Prostate gland (tissue), 2 donors: ENCODE results near the gene ATXN1.

ENCODE experiments used
- CTCF ChIP-seq, 4 experiments: fragments of 200-600 bp in 2 of 4; fragments of 450-650 bp in 2 of 4; sonication (generic) in 2 of 4; IDR thresholded peaks; 1 replicate in 3 of 4; 2 replicates in 1 of 4; pipeline ENCODE4 v1.5.1; 2016 to 2019; ENCODE audit warnings: antibody characterized with exemption in 4 of 4, mild to moderate bottlenecking in 2 of 4, moderate library complexity in 2 of 4
- POLR2AphosphoS5 ChIP-seq: sonication (generic); formaldehyde crosslinking; IDR thresholded peaks from one replicate; pipeline ENCODE4 v1.6.1; 2017; ENCODE audit warnings: antibody characterized with exemption

- no peak for TF ChIP-seq CTCF (IDR thresholded peaks at IDR 0.05)
- TF ChIP-seq POLR2AphosphoS5 = no peak
These were observed 489.8 kb downstream of the ATXN1 start for GRCh38 chr6:16271428-16271827.
